Esophagus muscularis mucosa (tissue), 4 donors: ENCODE measurements around the gene FOXR2.

Experiments
- CTCF ChIP-seq, 3 experiments: fragments of 200-600 bp in 2 of 3; fragments of 450-650 bp in 1 of 3; sonication (generic) in 2 of 3; IDR thresholded peaks; one replicate each; pipeline ENCODE4 v1.5.1; 2017 to 2019; ENCODE audit warnings: antibody characterized with exemption in 3 of 3, mild to moderate bottlenecking in 2 of 3, moderate library complexity in 1 of 3
- EP300 ChIP-seq: sonication (generic); formaldehyde crosslinking; IDR thresholded peaks from one replicate; pipeline ENCODE4 v1.6.1; 2017; ENCODE audit warnings: antibody characterized with exemption
- POLR2A ChIP-seq: fragments of 450-650 bp; IDR thresholded peaks from one replicate; pipeline ENCODE4 v1.6.1; 2017; ENCODE audit warnings: antibody characterized with exemption, moderate library complexity, mild to moderate bottlenecking, low read depth
- POLR2AphosphoS5 ChIP-seq, 2 donors: sonication (generic); formaldehyde crosslinking; IDR thresholded peaks; one replicate each; pipeline ENCODE4 v1.6.1; 2017; ENCODE audit warnings: antibody characterized with exemption in 2 of 2

GRCh38 chrX:55593756-55594257 is 29.4 kb upstream of the FOXR2 start:
- TF ChIP-seq POLR2A (no peak), CTCF (IDR thresholded peaks at IDR 0.05) (no peak), EP300 (no peak), POLR2AphosphoS5 (IDR thresholded peaks at IDR 0.05) (no peak)
